Erythroblast (primary cell): ENCODE data around the gene C20orf173.

Experiments used
- GATA1 ChIP-seq: IDR thresholded peaks from 2 replicates; pipeline ENCODE4 v1.6.1; 2011; ENCODE audit warnings: low read depth, mild to moderate bottlenecking, control low read depth, low read length, moderate library complexity
- POLR2A ChIP-seq: IDR thresholded peaks from 2 replicates; pipeline ENCODE4 v1.6.1; 2011; ENCODE audit warnings: mild to moderate bottlenecking, low read length

DNA sequence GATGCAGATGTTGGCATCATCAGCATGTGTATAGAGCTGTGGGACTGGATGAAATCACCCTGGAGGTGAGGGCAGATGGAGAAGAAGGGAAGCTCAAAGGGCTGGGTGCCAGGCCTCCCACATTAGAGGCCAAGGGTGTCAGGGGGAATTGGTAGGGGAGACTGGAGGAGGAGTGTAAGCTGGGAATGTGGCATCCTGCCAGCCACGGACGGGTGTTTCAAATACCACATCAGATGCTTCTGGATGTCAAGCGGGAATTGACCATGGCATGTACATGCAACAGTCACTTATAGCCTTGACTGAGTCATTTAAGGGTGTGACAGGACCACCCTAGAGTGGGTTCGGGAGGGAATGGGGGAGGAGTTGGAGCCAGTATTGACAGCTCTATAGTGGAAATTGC is 22.1 kb upstream of the C20orf173 start:
- TF ChIP-seq POLR2A (no peak), GATA1 (no peak)
